GM12878 (cell line): Measurements from ENCODE around the gene LSM11. TPM values are rescaled to one million over a fixed set of nuclear protein-coding genes. Genes with fewer than 3 reads are reported as not detected.

Source experiments
- ATAC-seq: fragments of 200-7000 bp; cut with Tn5 transposase; 3 replicates; pipeline ENCODE4 v1.9.1; 2020; ENCODE audit warnings: mild to moderate bottlenecking, moderate library complexity
- BruUV-seq: library from RNA; stranded (reverse); fragments of 400-500 nt; replicated peaks from 2 replicates; lab custom pipeline; 2021; lab: Mats Ljungman, UMichigan
- CTCF ChIA-PET: fragments of 300-600 bp; sonication (Branson Sonifier 250); formaldehyde crosslinking; extraction: SDS; loops from one replicate; lab custom pipeline; 2021; ENCODE audit warnings: inconsistent platforms; lab: Yijun Ruan, JAX
- POLR2A ChIA-PET: fragments of 350-600 bp; formaldehyde crosslinking; extraction: SDS; loops from one replicate; lab custom pipeline; 2021; ENCODE audit warnings: inconsistent platforms; lab: Charles Lee
- RAD21 ChIA-PET: fragments of 300-600 bp; sonication (Branson Sonifier 250); formaldehyde crosslinking; loops from one replicate; lab custom pipeline; 2023; ENCODE audit warnings: antibody characterized with exemption; ENCODE audit not compliant: unreplicated experiment; lab: Charles Lee
- SMC1A ChIA-PET: fragments of 300-600 bp; sonication (Branson Sonifier 250); formaldehyde crosslinking; loops from one replicate; lab custom pipeline; 2023; ENCODE audit not compliant: unreplicated experiment, uncharacterized antibody; lab: Charles Lee
- DNase-seq: peaks from one replicate; pipeline ENCODE4 v3.0.0-alpha.2; 2011; ENCODE audit warnings: low read depth, low spot score
- FAIRE-seq: peaks from 3 replicates; lab custom pipeline; 2011; peaks lifted over from hg19 to GRCh38; lab: Jason Lieb, UNC
- H2AFZ ChIP-seq: 2 replicates; pipeline ENCODE4 v1.6.0; 2011; ENCODE audit warnings: low read depth, low read length, control low read depth; ENCODE audit not compliant: control insufficient read depth
- H3K27ac ChIP-seq: 2 replicates; pipeline ENCODE4 v1.5.1; 2011; ENCODE audit warnings: control low read depth; ENCODE audit not compliant: control insufficient read depth, insufficient read depth
- H3K27me3 ChIP-seq, 2 experiments: replicated peaks in 1 of 2; 2 replicates each; pipeline versions ENCODE4 v1.6.0 to v1.6.1; 2011; ENCODE audit warnings: low read length in 1 of 2; ENCODE audit not compliant: control insufficient read depth in 2 of 2, insufficient read depth in 2 of 2
- H3K36me3 ChIP-seq, 2 experiments: 2 replicates each; pipeline ENCODE4 v1.5.1; 2011; ENCODE audit warnings: low read length in 1 of 2; ENCODE audit not compliant: control insufficient read depth in 2 of 2, insufficient read depth in 2 of 2
- H3K4me1 ChIP-seq: 2 replicates; pipeline ENCODE4 v1.6.1; 2011; ENCODE audit warnings: mild to moderate bottlenecking, low read length, moderate library complexity, mixed read lengths; ENCODE audit not compliant: control insufficient read depth, insufficient read depth
- H3K4me2 ChIP-seq: 2 replicates; pipeline ENCODE4 v1.6.0; 2011; ENCODE audit warnings: control low read depth; ENCODE audit not compliant: control insufficient read depth, insufficient read depth
- H3K4me3 ChIP-seq: fragments of 200-600 bp; sonication (generic); 2 replicates; pipeline ENCODE4 v1.5.1; 2016
- H3K79me2 ChIP-seq: 2 replicates; pipeline ENCODE4 v1.6.0; 2011; ENCODE audit warnings: low read length; ENCODE audit not compliant: control insufficient read depth, insufficient read depth
- H3K9ac ChIP-seq: 2 replicates; pipeline ENCODE4 v1.8.0; 2011; ENCODE audit warnings: low read length, control low read depth, mixed read lengths; ENCODE audit not compliant: control insufficient read depth, insufficient read depth
- H3K9me3 ChIP-seq: replicated peaks from 3 replicates; pipeline ENCODE4 v1.5.1; 2011; ENCODE audit warnings: mild to moderate bottlenecking, low read length; ENCODE audit not compliant: control insufficient read depth, insufficient read depth
- H4K20me1 ChIP-seq: 2 replicates; pipeline ENCODE4 v1.6.0; 2011; ENCODE audit not compliant: control insufficient read depth, insufficient read depth
- MTA2 ChIP-seq: fragments of 450-650 bp; IDR thresholded peaks from 2 replicates; pipeline ENCODE4 v1.6.1; 2016; ENCODE audit warnings: low read depth, mild to moderate bottlenecking, moderate library complexity
- NFIC ChIP-seq: IDR thresholded peaks from 2 replicates; pipeline ENCODE4 v1.6.1; 2012; ENCODE audit warnings: low read depth, mild to moderate bottlenecking, inconsistent platforms, low read length, moderate library complexity
- SIN3A ChIP-seq: IDR thresholded peaks from 2 replicates; pipeline ENCODE4 v1.6.1; 2012; ENCODE audit warnings: low read depth, low read length, improper control_type of control experiment
- SUPT20H ChIP-seq: IDR thresholded peaks from 2 replicates; pipeline ENCODE4 v1.6.1; 2011; ENCODE audit warnings: low read depth, mild to moderate bottlenecking, low read length, moderate library complexity, borderline replicate concordance; ENCODE audit not compliant: control insufficient read depth
- ZNF384 ChIP-seq: IDR thresholded peaks from 2 replicates; pipeline ENCODE4 v1.6.1; 2012; ENCODE audit warnings: low read depth, mild to moderate bottlenecking, low read length, improper control_type of control experiment, borderline replicate concordance
- WGBS: methylation state at CpG from one replicate; pipeline ENCODE4 v1.1.6; 2016; ENCODE audit warnings: low lambda C conversion rate; ENCODE audit not compliant: insufficient replicate concordance, insufficient coverage; ENCODE audit errors: missing lambda C conversion rate; 5-methylcytosine and 5-hydroxymethylcytosine counted together
- in situ Hi-C: fragments of 300-500 bp; cut with MboI; formaldehyde crosslinking; loops from 9 replicates; pipeline ENCODE4 v1.14.3; 2018; ENCODE audit warnings: mixed read lengths
- intact Hi-C: fragments of 100-400 bp; cut with micrococcal nuclease; formaldehyde crosslinking; loops from one replicate; pipeline ENCODE4 v1.14.2; 2022; ENCODE audit not compliant: unreplicated experiment
- polyA plus RNA-seq, 11 experiments: library from polyadenylated mRNA; depleted of rRNA in 4 of 11; unstranded in 6 of 11; stranded (reverse) in 5 of 11; fragments of >200 nt; fragmentation: Nextera tagmentation in 4 of 11; fragmentation: Illumina TruSeq in 1 of 11; extraction: Ambion mirVana in 4 of 11; extraction: Trizol in 1 of 11; gene quantifications; 1 replicate in 1 of 11; 2 replicates in 10 of 11; pipeline versions ENCODE4 v1.2.1 to v1.2.3, GENCODE V29; 2011 to 2016; ENCODE audit warnings: inconsistent platforms in 2 of 11, missing spikeins in 2 of 11, low read depth in 1 of 11
- total RNA-seq, 4 experiments: library from RNA; depleted of rRNA in 3 of 4; stranded (reverse); fragments of >200 nt in 3 of 4; fragmentation: Illumina TruSeq in 1 of 4; extraction: Trizol in 1 of 4; gene quantifications; 2 replicates each; pipeline versions ENCODE4 v1.2.1 to v1.2.3, GENCODE V29; 2013 to 2021
- TF ChIP-seq, protein P1 (sequence below): fragments of 450-650 bp; IDR thresholded peaks from 2 replicates; pipeline ENCODE4 v1.6.1; 2017; ENCODE audit warnings: mild to moderate bottlenecking, moderate library complexity
- TF ChIP-seq, protein P2 (sequence below): IDR thresholded peaks from 2 replicates; pipeline ENCODE4 v1.6.1; 2012; ENCODE audit warnings: low read length, inconsistent platforms
- TF ChIP-seq, protein P3 (sequence below): fragments of 450-650 bp; IDR thresholded peaks from 2 replicates; pipeline ENCODE4 v1.6.1; 2017; ENCODE audit warnings: mild to moderate bottlenecking

Gene LSM11
- total and polyA plus RNA-seq, 10 of the 15 experiments (the other 5 are each of a cell fraction or from before 2014, with no cell fraction given), result 0.71 to 8.5 (median 4.2) TPM

DNA sequence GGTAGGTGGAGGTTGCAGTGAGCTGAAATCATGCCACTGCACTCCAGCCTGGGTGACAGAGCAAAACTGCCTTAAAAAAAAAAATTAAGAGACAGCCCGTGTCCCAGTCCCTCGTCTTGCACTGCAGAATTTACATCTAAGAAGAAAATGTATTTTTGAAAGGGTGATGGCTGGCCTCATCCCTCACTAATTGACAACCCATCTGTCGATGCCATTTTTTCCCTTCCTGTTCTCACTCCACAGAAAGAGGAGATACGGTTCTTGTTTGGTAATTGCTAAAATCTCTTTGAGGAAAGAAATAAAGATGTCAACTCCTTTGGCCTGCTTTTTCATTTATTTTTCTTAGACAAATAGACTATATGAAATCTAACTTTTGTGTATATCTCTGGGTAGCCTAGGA, 2.4 kb upstream of the LSM11 start:
- peaks cover 2 to 3% of the 10 kb centered on the region in 2 experiments; a peak in 1 of 4 replicates for H3K36me3 ChIP-seq
- in situ Hi-C loops (loop anchor here (5.0 kb wide), 1 partner anchor 69 kb away; the partner anchor contains the start of gene C5orf52), intact Hi-C loops (loop anchor here (5.0 to 10.0 kb wide), 4 partner anchors 399 to 596 kb away; partner anchors contain the start of gene MED7)
- no peaks in the 10 kb centered on the region; the same call in 1 of the 2 replicates for H3K79me2 ChIP-seq
- no peak overlapping the region for H3K27ac ChIP-seq
- TF ChIP-seq, protein P1, sequence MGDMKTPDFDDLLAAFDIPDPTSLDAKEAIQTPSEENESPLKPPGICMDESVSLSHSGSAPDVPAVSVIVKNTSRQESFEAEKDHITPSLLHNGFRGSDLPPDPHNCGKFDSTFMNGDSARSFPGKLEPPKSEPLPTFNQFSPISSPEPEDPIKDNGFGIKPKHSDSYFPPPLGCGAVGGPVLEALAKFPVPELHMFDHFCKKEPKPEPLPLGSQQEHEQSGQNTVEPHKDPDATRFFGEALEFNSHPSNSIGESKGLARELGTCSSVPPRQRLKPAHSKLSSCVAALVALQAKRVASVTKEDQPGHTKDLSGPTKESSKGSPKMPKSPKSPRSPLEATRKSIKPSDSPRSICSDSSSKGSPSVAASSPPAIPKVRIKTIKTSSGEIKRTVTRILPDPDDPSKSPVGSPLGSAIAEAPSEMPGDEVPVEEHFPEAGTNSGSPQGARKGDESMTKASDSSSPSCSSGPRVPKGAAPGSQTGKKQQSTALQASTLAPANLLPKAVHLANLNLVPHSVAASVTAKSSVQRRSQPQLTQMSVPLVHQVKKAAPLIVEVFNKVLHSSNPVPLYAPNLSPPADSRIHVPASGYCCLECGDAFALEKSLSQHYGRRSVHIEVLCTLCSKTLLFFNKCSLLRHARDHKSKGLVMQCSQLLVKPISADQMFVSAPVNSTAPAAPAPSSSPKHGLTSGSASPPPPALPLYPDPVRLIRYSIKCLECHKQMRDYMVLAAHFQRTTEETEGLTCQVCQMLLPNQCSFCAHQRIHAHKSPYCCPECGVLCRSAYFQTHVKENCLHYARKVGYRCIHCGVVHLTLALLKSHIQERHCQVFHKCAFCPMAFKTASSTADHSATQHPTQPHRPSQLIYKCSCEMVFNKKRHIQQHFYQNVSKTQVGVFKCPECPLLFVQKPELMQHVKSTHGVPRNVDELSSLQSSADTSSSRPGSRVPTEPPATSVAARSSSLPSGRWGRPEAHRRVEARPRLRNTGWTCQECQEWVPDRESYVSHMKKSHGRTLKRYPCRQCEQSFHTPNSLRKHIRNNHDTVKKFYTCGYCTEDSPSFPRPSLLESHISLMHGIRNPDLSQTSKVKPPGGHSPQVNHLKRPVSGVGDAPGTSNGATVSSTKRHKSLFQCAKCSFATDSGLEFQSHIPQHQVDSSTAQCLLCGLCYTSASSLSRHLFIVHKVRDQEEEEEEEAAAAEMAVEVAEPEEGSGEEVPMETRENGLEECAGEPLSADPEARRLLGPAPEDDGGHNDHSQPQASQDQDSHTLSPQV, result no peak
- no peak for TF ChIP-seq MTA2
- TF ChIP-seq SUPT20H, result no peak
- TF ChIP-seq, protein P2, sequence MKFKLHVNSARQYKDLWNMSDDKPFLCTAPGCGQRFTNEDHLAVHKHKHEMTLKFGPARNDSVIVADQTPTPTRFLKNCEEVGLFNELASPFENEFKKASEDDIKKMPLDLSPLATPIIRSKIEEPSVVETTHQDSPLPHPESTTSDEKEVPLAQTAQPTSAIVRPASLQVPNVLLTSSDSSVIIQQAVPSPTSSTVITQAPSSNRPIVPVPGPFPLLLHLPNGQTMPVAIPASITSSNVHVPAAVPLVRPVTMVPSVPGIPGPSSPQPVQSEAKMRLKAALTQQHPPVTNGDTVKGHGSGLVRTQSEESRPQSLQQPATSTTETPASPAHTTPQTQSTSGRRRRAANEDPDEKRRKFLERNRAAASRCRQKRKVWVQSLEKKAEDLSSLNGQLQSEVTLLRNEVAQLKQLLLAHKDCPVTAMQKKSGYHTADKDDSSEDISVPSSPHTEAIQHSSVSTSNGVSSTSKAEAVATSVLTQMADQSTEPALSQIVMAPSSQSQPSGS, result no peak
- no peak for TF ChIP-seq ZNF384
- TF ChIP-seq SIN3A, result no peak
- TF ChIP-seq, protein P3, sequence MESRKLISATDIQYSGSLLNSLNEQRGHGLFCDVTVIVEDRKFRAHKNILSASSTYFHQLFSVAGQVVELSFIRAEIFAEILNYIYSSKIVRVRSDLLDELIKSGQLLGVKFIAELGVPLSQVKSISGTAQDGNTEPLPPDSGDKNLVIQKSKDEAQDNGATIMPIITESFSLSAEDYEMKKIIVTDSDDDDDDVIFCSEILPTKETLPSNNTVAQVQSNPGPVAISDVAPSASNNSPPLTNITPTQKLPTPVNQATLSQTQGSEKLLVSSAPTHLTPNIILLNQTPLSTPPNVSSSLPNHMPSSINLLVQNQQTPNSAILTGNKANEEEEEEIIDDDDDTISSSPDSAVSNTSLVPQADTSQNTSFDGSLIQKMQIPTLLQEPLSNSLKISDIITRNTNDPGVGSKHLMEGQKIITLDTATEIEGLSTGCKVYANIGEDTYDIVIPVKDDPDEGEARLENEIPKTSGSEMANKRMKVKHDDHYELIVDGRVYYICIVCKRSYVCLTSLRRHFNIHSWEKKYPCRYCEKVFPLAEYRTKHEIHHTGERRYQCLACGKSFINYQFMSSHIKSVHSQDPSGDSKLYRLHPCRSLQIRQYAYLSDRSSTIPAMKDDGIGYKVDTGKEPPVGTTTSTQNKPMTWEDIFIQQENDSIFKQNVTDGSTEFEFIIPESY, result no peak
- no peak for TF ChIP-seq NFIC
- TF ChIP-seq, all 136 proteins: peak for 0
- H3K4me2 ChIP-seq, result no peak overlapping the region
- H3K9me3 ChIP-seq, result no peaks in the 10 kb centered on the region
- H2AFZ ChIP-seq, result no peak overlapping the region
- ChIA-PET RAD21 (interaction anchor here (0.7 to 1.7 kb wide), 7 partner anchors 22 to 414 kb away, joined by 3 to 4 read pairs (median 3); no protein-coding TSS in a partner anchor), SMC1A (interaction anchor here (2.0 to 6.2 kb wide), 3 partner anchors 10 to 71 kb away, joined by 5 to 40 read pairs (median 5); partner anchors contain the start of genes C5orf52 and THG1L), POLR2A (interaction anchor here (0.6 to 1.5 kb wide), 4 partner anchors 73 to 271 kb away, joined by 3 to 10 read pairs (median 4); no protein-coding TSS in a partner anchor), CTCF (interaction anchor here (0.7 to 8.0 kb wide), 14 partner anchors 11 to 412 kb away, joined by 3 to 95 read pairs (median 5); partner anchors contain the start of genes C5orf52 and THG1L)
- BruUV-seq, result no TSS peak
- H3K9ac ChIP-seq, result no peak overlapping the region
- ATAC-seq (no peak), DNase-seq (no peak), FAIRE-seq (no peak)
- H3K4me3 ChIP-seq, result no peak overlapping the region
- WGBS, result 77% methylated on average over 4 of the region's 4 CpGs
- no peaks in the 10 kb centered on the region for H4K20me1 ChIP-seq
- H3K27me3 ChIP-seq, result no peaks in the 10 kb centered on the region
- H3K4me1 ChIP-seq, result peaks cover 4% of the 10 kb centered on the region; the same call in 1 of the 2 replicates
